HEK293 (cell line): ENCODE results near the gene DNMT3L.

Experiments
- CTCF ChIA-PET: fragments of 350-600 bp; formaldehyde crosslinking; extraction: SDS; loops from one replicate; lab custom pipeline; 2021; ENCODE audit warnings: antibody characterized with exemption; lab: Yijun Ruan, JAX
- POLR2A ChIA-PET: fragments of 300-600 bp; formaldehyde crosslinking; extraction: SDS; loops from one replicate; lab custom pipeline; 2020; ENCODE audit warnings: antibody characterized with exemption, inconsistent platforms; lab: Yijun Ruan, JAX
- H3K27ac ChIP-seq: fragments of 200-500 bp; sonication (Bioruptor generic); 2 replicates; pipeline ENCODE4 v1.5.1; 2014; ENCODE audit warnings: low read depth, low read length, control low read depth, inconsistent platforms; ENCODE audit errors: extremely low read depth
- H3K36me3 ChIP-seq, 2 experiments: fragments of 200-500 bp in 1 of 2; sonication (Bioruptor generic) in 1 of 2; 1 replicate in 1 of 2; 2 replicates in 1 of 2; pipeline ENCODE4 v1.5.1; 2014 to 2017; ENCODE audit warnings: inconsistent platforms in 2 of 2, low read length in 2 of 2; ENCODE audit not compliant: control insufficient read depth in 2 of 2, insufficient read depth in 1 of 2
- H3K4me1 ChIP-seq: fragments of 200-500 bp; sonication (Bioruptor generic); 2 replicates; pipeline ENCODE4 v1.5.1; 2014; ENCODE audit warnings: mild to moderate bottlenecking, low read length, inconsistent platforms; ENCODE audit not compliant: control insufficient read depth, insufficient read depth
- H3K4me3 ChIP-seq: 2 replicates; pipeline ENCODE4 v1.5.1; 2011; ENCODE audit warnings: low read depth, mild to moderate bottlenecking, control low read depth, low read length, moderate library complexity
- H3K9me3 ChIP-seq: fragments of 200-500 bp; sonication (Bioruptor generic); 2 replicates; pipeline ENCODE4 v1.5.1; 2014; ENCODE audit warnings: low read depth, low read length, inconsistent platforms; ENCODE audit not compliant: control insufficient read depth, insufficient read depth
- CTCF ChIP-seq: fragments of 450-650 bp; formaldehyde crosslinking; IDR thresholded peaks from 2 replicates; pipeline ENCODE4 v1.5.1; 2016; ENCODE audit warnings: missing biosample characterization, missing genetic modification characterization
- EGR2 ChIP-seq: fragments of 450-650 bp; formaldehyde crosslinking; IDR thresholded peaks from 2 replicates; pipeline ENCODE4 v1.5.1; 2016; ENCODE audit warnings: low read depth, missing biosample characterization, missing genetic modification characterization
- GLIS1 ChIP-seq: fragments of 450-650 bp; formaldehyde crosslinking; IDR thresholded peaks from 2 replicates; pipeline ENCODE4 v1.5.1; 2016; ENCODE audit warnings: missing biosample characterization, missing genetic modification characterization
- KLF1 ChIP-seq: fragments of 450-650 bp; formaldehyde crosslinking; IDR thresholded peaks from 2 replicates; pipeline ENCODE4 v1.5.1; 2016; ENCODE audit warnings: missing biosample characterization, missing genetic modification characterization
- KLF17 ChIP-seq: fragments of 450-650 bp; formaldehyde crosslinking; IDR thresholded peaks from 2 replicates; pipeline ENCODE4 v1.5.1; 2016; ENCODE audit warnings: missing biosample characterization, missing genetic modification characterization
- OSR2 ChIP-seq: fragments of 450-650 bp; formaldehyde crosslinking; IDR thresholded peaks from 2 replicates; pipeline ENCODE4 v1.5.1; 2016; ENCODE audit warnings: missing biosample characterization, missing genetic modification characterization
- PATZ1 ChIP-seq: fragments of 450-650 bp; formaldehyde crosslinking; IDR thresholded peaks from 2 replicates; pipeline ENCODE4 v1.5.1; 2016; ENCODE audit warnings: missing biosample characterization, missing genetic modification characterization
- PRDM1 ChIP-seq: fragments of 450-650 bp; formaldehyde crosslinking; IDR thresholded peaks from 2 replicates; pipeline ENCODE4; 2016; ENCODE audit warnings: missing biosample characterization, missing genetic modification characterization
- SP7 ChIP-seq: fragments of 450-650 bp; formaldehyde crosslinking; IDR thresholded peaks from 2 replicates; pipeline ENCODE4 v1.5.1; 2016; ENCODE audit warnings: missing biosample characterization, missing genetic modification characterization
- ZBTB8A ChIP-seq: fragments of 450-650 bp; formaldehyde crosslinking; IDR thresholded peaks from 2 replicates; pipeline ENCODE4 v1.5.1; 2016; ENCODE audit warnings: missing biosample characterization, missing genetic modification characterization
- ZFHX2 ChIP-seq: fragments of 450-650 bp; formaldehyde crosslinking; conservative IDR thresholded peaks from 2 replicates; pipeline ENCODE4 v1.5.1; 2016; ENCODE audit warnings: missing biosample characterization, missing genetic modification characterization
- ZIC2 ChIP-seq: fragments of 450-650 bp; formaldehyde crosslinking; IDR thresholded peaks from 2 replicates; pipeline ENCODE4 v1.5.1; 2016; ENCODE audit warnings: missing biosample characterization, missing genetic modification characterization
- ZNF26 ChIP-seq: fragments of 450-650 bp; formaldehyde crosslinking; IDR thresholded peaks from 2 replicates; pipeline ENCODE4 v1.5.1; 2016; ENCODE audit warnings: missing biosample characterization, missing genetic modification characterization
- ZNF449 ChIP-seq: fragments of 450-650 bp; formaldehyde crosslinking; IDR thresholded peaks from 2 replicates; pipeline ENCODE4 v1.5.1; 2017; ENCODE audit warnings: missing biosample characterization, mild to moderate bottlenecking, missing genetic modification characterization, moderate library complexity
- ZNF600 ChIP-seq: fragments of 450-650 bp; formaldehyde crosslinking; IDR thresholded peaks from 2 replicates; pipeline ENCODE4 v1.5.1; 2016; ENCODE audit warnings: missing biosample characterization, missing genetic modification characterization
- ZNF704 ChIP-seq: fragments of 450-650 bp; formaldehyde crosslinking; IDR thresholded peaks from 2 replicates; pipeline ENCODE4 v1.5.1; 2016; ENCODE audit warnings: missing biosample characterization, missing genetic modification characterization

The DNMT3L gene

GRCh38 chr21:44279354-44280260, 17.9 kb upstream of the DNMT3L start:
- Histone ChIP-seq H3K36me3 (no peaks in the 10 kb centered on the region), H3K9me3 (no peaks in the 10 kb centered on the region), H3K27ac (no peak overlapping the region), H3K4me1 (no peaks in the 10 kb centered on the region), H3K4me3 (no peak overlapping the region)
- CTCF ChIA-PET, result interaction anchor here (1.3 kb wide), 1 partner anchor 18 kb away, joined by 7 read pairs; no protein-coding TSS in a partner anchor
- TF ChIP-seq ZNF704 (no peak), ZIC2 (peak; percentile 91), CTCF (no peak), ZBTB8A (tag by site-specific recombination) (peak; percentile 53), KLF17 (tag by site-specific recombination) (peak; percentile 99), EGR2 (peak; percentile 98), ZNF449 (tag by site-specific recombination) (no peak), GLIS1 (tag by site-specific recombination) (peak; percentile 86), PRDM1 (peak; percentile 27; the same call in 1 of the 2 replicates), OSR2 (tag by site-specific recombination) (peak; percentile 75), ZNF26 (no peak), ZNF600 (peak; percentile 74), KLF1 (0 out of 2 replicates have a peak, but pooled peaks have one; percentile 16), PATZ1 (tag by site-specific recombination) (no peak), SP7 (peak; percentile 55), ZFHX2 (tag by site-specific recombination) (peak; percentile 88)
- POLR2A ChIA-PET, result no interaction called here
